ENCODE data around the gene SGCA.

The SGCA gene

DNA sequence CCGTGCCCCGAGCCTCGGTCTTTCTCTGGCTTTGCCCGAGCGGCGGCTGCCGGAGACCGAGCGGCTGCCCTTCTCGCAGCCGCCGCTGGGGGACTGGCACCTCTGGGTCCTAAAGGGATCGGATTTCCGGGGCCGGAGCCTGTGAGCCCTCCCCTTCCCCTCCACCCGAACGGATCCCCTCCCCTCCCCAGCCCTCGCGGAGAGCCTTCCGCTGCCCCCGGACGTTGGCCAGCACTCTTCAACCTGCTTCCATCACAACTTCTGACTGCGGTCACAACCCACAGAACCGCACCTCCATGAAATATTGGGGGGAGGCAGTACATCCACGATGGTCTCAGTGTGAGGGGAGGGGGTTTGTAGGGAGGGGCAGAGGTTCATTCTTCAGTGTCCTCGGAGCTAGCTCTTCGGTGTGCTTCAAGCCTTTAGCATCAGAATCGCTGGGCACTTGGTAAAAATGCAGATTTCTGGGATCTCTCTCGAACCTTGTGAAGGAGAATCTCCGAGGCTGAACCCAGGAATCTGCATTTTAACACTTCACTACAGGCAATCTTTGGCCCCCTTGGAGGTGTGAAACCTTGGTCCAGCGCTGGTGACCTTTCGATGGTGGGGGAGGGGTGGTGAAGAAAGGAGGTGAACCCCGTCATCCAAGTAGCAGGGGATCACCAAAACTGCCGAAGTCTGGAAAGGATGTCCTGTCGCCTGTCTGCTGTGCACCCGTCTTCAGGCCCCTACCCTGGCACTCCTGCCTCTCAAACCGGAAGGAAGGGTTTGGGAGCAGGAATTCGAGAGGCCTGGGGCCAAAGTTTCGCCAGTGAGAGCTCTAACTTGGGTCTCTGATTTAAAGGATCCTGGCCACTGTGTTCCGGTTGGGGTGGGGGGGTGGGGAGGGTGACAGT lies 14.5 kb upstream of the SGCA start:
- TF ChIP-seq POLR2AphosphoS5 (IDR thresholded peaks at IDR 0.05; ENCODE audit: low read depth, low read length) = peak; percentile 61; the same call in 1 of the 2 replicates
- no peak for TF ChIP-seq POLR2A (IDR thresholded peaks at IDR 0.05; ENCODE audit: low read depth, low read length)
- peak; percentile 69 for TF ChIP-seq TAF1 (IDR thresholded peaks at IDR 0.05; ENCODE audit: borderline replicate concordance, low read depth, low read length)

GRCh38 chr17:50151937-50152547 lies 13.8 kb upstream of the SGCA start:
- peak; percentile 94 for FAIRE-seq
- peak; percentile 57; the same call in 1 of the 2 replicates for TF ChIP-seq POLR2AphosphoS5 (IDR thresholded peaks at IDR 0.05; ENCODE audit: low read depth, low read length)
- TF ChIP-seq TAF1 (IDR thresholded peaks at IDR 0.05; ENCODE audit: borderline replicate concordance, low read depth, low read length) = peak; percentile 47; the same call in 1 of the 2 replicates
- no peak; the same call in 1 of the 2 replicates for TF ChIP-seq POLR2A (IDR thresholded peaks at IDR 0.05; ENCODE audit: low read depth, low read length)
- peak; percentile 67 for DNase-seq (ENCODE audit: insufficient read length)

More for the DNA sequence above, 14.5 kb upstream of the SGCA start:
- FAIRE-seq (peak; percentile 87), DNase-seq (ENCODE audit: insufficient read length) (peak; percentile 94)

GRCh38 chr17:50152736-50153135 lies 13.1 kb upstream of the SGCA start:
- no peak for TF ChIP-seq POLR2A (IDR thresholded peaks at IDR 0.05; ENCODE audit: low read depth, low read length)
- TF ChIP-seq TAF1 (IDR thresholded peaks at IDR 0.05; ENCODE audit: borderline replicate concordance, low read depth, low read length) = no peak
- TF ChIP-seq POLR2AphosphoS5 (IDR thresholded peaks at IDR 0.05; ENCODE audit: low read depth, low read length) = no peak
- FAIRE-seq (no peak), DNase-seq (ENCODE audit: insufficient read length) (no peak)

DNA sequence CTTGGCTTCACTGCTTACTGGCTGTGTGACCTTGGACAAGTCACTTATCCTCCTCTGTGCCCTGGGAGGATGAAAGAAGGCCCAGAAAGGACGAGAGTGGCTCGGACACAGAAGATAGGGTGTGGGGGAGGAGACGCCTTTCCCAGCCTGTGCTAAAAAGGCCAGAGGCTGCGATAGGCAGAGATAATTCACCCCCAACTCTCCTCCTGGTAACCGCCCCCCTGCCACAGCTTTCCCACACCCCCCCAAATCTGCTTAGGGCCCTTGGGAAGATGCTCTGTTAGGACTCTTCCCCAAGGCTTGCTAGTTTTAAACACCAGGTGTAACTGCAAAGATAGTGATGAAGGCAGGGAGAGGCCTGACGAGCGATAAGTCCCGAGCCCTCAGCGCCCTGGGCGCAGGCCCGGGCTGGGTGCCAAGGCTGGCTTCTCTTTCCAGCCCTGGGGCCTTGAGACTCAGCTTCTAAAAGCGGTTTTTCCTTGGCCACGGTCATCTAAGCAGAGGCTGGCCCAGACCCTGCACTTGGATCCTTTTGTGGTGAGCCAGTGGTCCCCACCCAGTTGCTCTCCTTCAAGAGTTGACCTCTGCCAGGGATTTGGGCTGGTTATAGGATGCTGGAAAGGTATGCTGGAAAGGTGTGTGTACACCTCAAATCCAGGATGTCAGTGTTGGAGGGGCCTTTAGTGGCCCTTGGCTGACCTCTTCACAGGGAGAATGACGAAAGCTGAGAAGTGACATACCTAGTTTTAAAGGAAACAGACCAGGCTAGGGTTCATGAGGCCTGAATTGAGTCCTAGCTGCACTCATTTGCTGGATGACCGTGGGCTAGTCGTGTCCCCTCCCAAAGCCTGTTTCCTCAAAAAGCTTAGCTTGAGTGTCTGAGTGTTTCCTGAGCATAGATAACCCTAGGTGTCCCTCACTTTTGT lies 11.9 kb upstream of the SGCA start:
- DNase-seq (ENCODE audit: insufficient read length) (no peak), FAIRE-seq (peak; percentile 36)
- TF ChIP-seq POLR2A (IDR thresholded peaks at IDR 0.05; ENCODE audit: low read depth, low read length) (no peak), TAF1 (IDR thresholded peaks at IDR 0.05; ENCODE audit: borderline replicate concordance, low read depth, low read length) (no peak), POLR2AphosphoS5 (IDR thresholded peaks at IDR 0.05; ENCODE audit: low read depth, low read length) (no peak)

GRCh38 chr17:50154604-50155003 lies 11.2 kb upstream of the SGCA start:
- TF ChIP-seq TAF1 (IDR thresholded peaks at IDR 0.05; ENCODE audit: borderline replicate concordance, low read depth, low read length) = no peak
- TF ChIP-seq POLR2AphosphoS5 (IDR thresholded peaks at IDR 0.05; ENCODE audit: low read depth, low read length) = no peak
- no peak for TF ChIP-seq POLR2A (IDR thresholded peaks at IDR 0.05; ENCODE audit: low read depth, low read length)
- FAIRE-seq = peak; percentile 70

GRCh38 chr17:50155115-50155819 lies 10.5 kb upstream of the SGCA start:
- no peak for DNase-seq (ENCODE audit: insufficient read length)
- no peak for FAIRE-seq
- TF ChIP-seq POLR2AphosphoS5 (IDR thresholded peaks at IDR 0.05; ENCODE audit: low read depth, low read length) = no peak
- TF ChIP-seq TAF1 (IDR thresholded peaks at IDR 0.05; ENCODE audit: borderline replicate concordance, low read depth, low read length) = no peak
- TF ChIP-seq POLR2A (IDR thresholded peaks at IDR 0.05; ENCODE audit: low read depth, low read length) = no peak

More at GRCh38 chr17:50154604-50155003, 11.2 kb upstream of the SGCA start:
- DNase-seq (ENCODE audit: insufficient read length) = no peak

DNA sequence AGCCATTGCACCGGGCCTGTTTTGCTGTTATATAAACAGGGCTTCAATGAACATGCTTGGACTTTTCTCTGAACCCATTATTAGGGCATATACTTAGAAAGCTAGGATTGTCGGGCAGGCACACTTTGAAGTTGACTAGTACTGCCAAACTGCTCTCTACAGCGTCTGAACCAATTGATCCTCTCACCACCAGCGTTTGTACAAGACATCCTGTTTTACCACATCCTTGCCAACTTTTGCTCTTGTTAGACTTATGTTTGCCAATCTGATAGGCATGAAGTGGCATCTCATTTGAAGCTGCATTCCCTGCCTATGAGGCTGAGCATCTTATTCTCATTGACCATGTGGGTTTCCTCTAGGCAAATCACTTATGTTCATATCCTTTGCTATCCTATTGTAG lies 7.9 kb upstream of the SGCA start:
- FAIRE-seq (no peak), DNase-seq (ENCODE audit: insufficient read length) (no peak)
- TF ChIP-seq POLR2AphosphoS5 (IDR thresholded peaks at IDR 0.05; ENCODE audit: low read depth, low read length) = no peak
- no peak for TF ChIP-seq TAF1 (IDR thresholded peaks at IDR 0.05; ENCODE audit: borderline replicate concordance, low read depth, low read length)
- TF ChIP-seq POLR2A (IDR thresholded peaks at IDR 0.05; ENCODE audit: low read depth, low read length) = no peak

- FAIRE-seq = peak; percentile 99
- DNase-seq (ENCODE audit: insufficient read length) = peak; percentile 100
- TF ChIP-seq POLR2A (IDR thresholded peaks at IDR 0.05; ENCODE audit: low read depth, low read length) (peak; percentile 45; the same call in 1 of the 2 replicates), TAF1 (IDR thresholded peaks at IDR 0.05; ENCODE audit: borderline replicate concordance, low read depth, low read length) (no peak)
These were observed 4.5 kb upstream of the SGCA start for GRCh38 chr17:50161023-50161910.

- TF ChIP-seq TAF1 (IDR thresholded peaks at IDR 0.05; ENCODE audit: borderline replicate concordance, low read depth, low read length) (no peak), POLR2A (IDR thresholded peaks at IDR 0.05; ENCODE audit: low read depth, low read length) (no peak), POLR2AphosphoS5 (IDR thresholded peaks at IDR 0.05; ENCODE audit: low read depth, low read length) (no peak)
- FAIRE-seq (no peak), DNase-seq (ENCODE audit: insufficient read length) (no peak)
These were observed 3.9 kb upstream of the SGCA start for GRCh38 chr17:50161911-50162288.
